Ishikawa (cell line): ENCODE results near the gene ZFAND5.

ENCODE experiments used
- CEBPB ChIP-seq: IDR thresholded peaks from 2 replicates; pipeline ENCODE4 v1.6.1; 2012
- EGR1 ChIP-seq: IDR thresholded peaks from 2 replicates; pipeline ENCODE4 v1.6.1; 2012
- EP300 ChIP-seq: IDR thresholded peaks from 2 replicates; pipeline ENCODE4 v1.6.1; 2012; ENCODE audit warnings: borderline replicate concordance
- FOXM1 ChIP-seq: IDR thresholded peaks from 2 replicates; pipeline ENCODE4 v1.6.1; 2012; ENCODE audit warnings: low read depth, borderline replicate concordance
- MAX ChIP-seq: IDR thresholded peaks from 2 replicates; pipeline ENCODE4 v1.6.1; 2012
- NFIC ChIP-seq: IDR thresholded peaks from 2 replicates; pipeline ENCODE4 v1.6.1; 2012
- RAD21 ChIP-seq: IDR thresholded peaks from 2 replicates; pipeline ENCODE4 v1.6.1; 2012; ENCODE audit warnings: low read depth
- REST ChIP-seq: IDR thresholded peaks from 2 replicates; pipeline ENCODE4 v1.6.1; 2012; ENCODE audit warnings: low read depth, mild to moderate bottlenecking
- TAF1 ChIP-seq: IDR thresholded peaks from 2 replicates; pipeline ENCODE4 v1.6.1; 2012; ENCODE audit warnings: low read depth, mild to moderate bottlenecking
- TEAD4 ChIP-seq: IDR thresholded peaks from 2 replicates; pipeline ENCODE4 v1.6.1; 2012
- USF1 ChIP-seq: IDR thresholded peaks from 2 replicates; pipeline ENCODE4 v1.6.1; 2012
- YY1 ChIP-seq: IDR thresholded peaks from 2 replicates; pipeline ENCODE4 v1.6.1; 2012; ENCODE audit warnings: low read depth
- ZBTB7A ChIP-seq: IDR thresholded peaks from 2 replicates; pipeline ENCODE4 v1.6.1; 2012; ENCODE audit warnings: low read depth

GRCh38 chr9:72346333-72346732 is 18.7 kb downstream of the ZFAND5 start:
- TF ChIP-seq ZBTB7A, result no peak
- no peak for TF ChIP-seq YY1
- TF ChIP-seq RAD21, result no peak
- TF ChIP-seq EGR1, result no peak
- TF ChIP-seq TEAD4, result no peak
- TF ChIP-seq CEBPB, result no peak
- TF ChIP-seq REST, result no peak
- TF ChIP-seq NFIC, result no peak
- TF ChIP-seq TAF1, result no peak
- no peak for TF ChIP-seq MAX
- TF ChIP-seq USF1, result no peak
- no peak for TF ChIP-seq EP300
- no peak for TF ChIP-seq FOXM1
